ENCODE measurements around the gene BCO2. TPM values are rescaled to one million over a fixed set of nuclear protein-coding genes. Genes with fewer than 3 reads are reported as not detected.

BCO2 gene
- total and polyA plus RNA-seq, 10 of the 15 experiments (the other 5 are each of a cell fraction or from before 2014, with no cell fraction given): 0.29 to 1.0 (median 0.57) TPM

- BruUV-seq (replicated peaks): no TSS peak
- Histone ChIP-seq H3K4me3 (no peak overlapping the region), H3K4me1 (ENCODE audit: control insufficient read depth, insufficient read depth, low read length) (no peaks in the 10 kb centered on the region), H3K27me3 (replicated peaks in 1 of 2; ENCODE audit: control insufficient read depth in 2 of 2, insufficient read depth in 2 of 2, low read length in 1 of 2) (no peaks in the 10 kb centered on the region), H3K9me3 (replicated peaks; ENCODE audit: control insufficient read depth, insufficient read depth, low read length) (no peaks in the 10 kb centered on the region), H3K79me2 (ENCODE audit: control insufficient read depth, insufficient read depth, low read length) (no peaks in the 10 kb centered on the region), H3K27ac (ENCODE audit: control insufficient read depth, insufficient read depth) (no peak overlapping the region), H2AFZ (ENCODE audit: control insufficient read depth, low read depth, low read length) (no peak overlapping the region), H4K20me1 (ENCODE audit: control insufficient read depth, insufficient read depth) (no peaks in the 10 kb centered on the region), H3K9ac (ENCODE audit: control insufficient read depth, insufficient read depth, low read length) (no peak overlapping the region), H3K4me2 (ENCODE audit: control insufficient read depth, insufficient read depth) (no peak overlapping the region), H3K36me3 (ENCODE audit: control insufficient read depth in 2 of 2, insufficient read depth in 2 of 2, low read length in 1 of 2) (no peaks in the 10 kb centered on the region)
- ChIA-PET SMC1A (ENCODE audit: uncharacterized antibody, unreplicated experiment) (no interaction called here), RAD21 (ENCODE audit: unreplicated experiment) (no interaction called here), POLR2A (no interaction called here), CTCF (no interaction called here)
- DNase-seq (ENCODE audit: low read depth, low spot score) (no peak), ATAC-seq (no peak), FAIRE-seq (no peak)
- in situ Hi-C loops (cut with MboI): no loop called here
- intact Hi-C loops (cut with micrococcal nuclease; ENCODE audit: unreplicated experiment): no loop called here
- no peak for TF ChIP-seq CEBPB (IDR thresholded peaks at IDR 0.05; ENCODE audit: borderline replicate concordance in 1 of 2, low read depth in 2 of 2, low read length in 2 of 2)
- TF ChIP-seq SREBF2 (IDR thresholded peaks at IDR 0.05; ENCODE audit: low read length): no peak
- TF ChIP-seq ZNF217 (IDR thresholded peaks at IDR 0.05): no peak
- TF ChIP-seq CBFB (IDR thresholded peaks at IDR 0.05; ENCODE audit: low read depth): no peak
- TF ChIP-seq NBN (IDR thresholded peaks at IDR 0.05): no peak
- no peak for TF ChIP-seq ZBED1 (IDR thresholded peaks at IDR 0.05; ENCODE audit: borderline replicate concordance)
- TF ChIP-seq SMC3 (IDR thresholded peaks at IDR 0.05; ENCODE audit: borderline replicate concordance, low read length): no peak
- TF ChIP-seq FOS (IDR thresholded peaks at IDR 0.05; ENCODE audit: borderline replicate concordance, extremely low read depth, insufficient read length): no peak
- TF ChIP-seq IRF3 (IDR thresholded peaks at IDR 0.05): no peak
- TF ChIP-seq, protein P1, sequence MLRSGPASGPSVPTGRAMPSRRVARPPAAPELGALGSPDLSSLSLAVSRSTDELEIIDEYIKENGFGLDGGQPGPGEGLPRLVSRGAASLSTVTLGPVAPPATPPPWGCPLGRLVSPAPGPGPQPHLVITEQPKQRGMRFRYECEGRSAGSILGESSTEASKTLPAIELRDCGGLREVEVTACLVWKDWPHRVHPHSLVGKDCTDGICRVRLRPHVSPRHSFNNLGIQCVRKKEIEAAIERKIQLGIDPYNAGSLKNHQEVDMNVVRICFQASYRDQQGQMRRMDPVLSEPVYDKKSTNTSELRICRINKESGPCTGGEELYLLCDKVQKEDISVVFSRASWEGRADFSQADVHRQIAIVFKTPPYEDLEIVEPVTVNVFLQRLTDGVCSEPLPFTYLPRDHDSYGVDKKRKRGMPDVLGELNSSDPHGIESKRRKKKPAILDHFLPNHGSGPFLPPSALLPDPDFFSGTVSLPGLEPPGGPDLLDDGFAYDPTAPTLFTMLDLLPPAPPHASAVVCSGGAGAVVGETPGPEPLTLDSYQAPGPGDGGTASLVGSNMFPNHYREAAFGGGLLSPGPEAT (IDR thresholded peaks at IDR 0.05; ENCODE audit: low read depth): no peak
- no peak for TF ChIP-seq IRF4 (IDR thresholded peaks at IDR 0.05; ENCODE audit: low read depth, low read length)
- TF ChIP-seq BMI1 (IDR thresholded peaks at IDR 0.05; ENCODE audit: borderline replicate concordance): no peak
- TF ChIP-seq ZNF384 (IDR thresholded peaks at IDR 0.05; ENCODE audit: borderline replicate concordance, low read depth, low read length): no peak
- WGBS (ENCODE audit: insufficient coverage, insufficient replicate concordance, low lambda C conversion rate, missing lambda C conversion rate): 97% methylated on average over 3 of the region's 3 CpGs
These were observed 78.4 kb downstream of the BCO2 start for GRCh38 chr11:112253605-112254242.

All from GM12878 (cell line).